Fibroblast of skin of back (primary cell): ENCODE results near the gene FAM177A1. TPM values are rescaled to one million over a fixed set of nuclear protein-coding genes. Genes with fewer than 3 reads are reported as not detected.
"Not testable (repeated sequence)": the region's sequence is repeated elsewhere in the genome, so short reads cannot be mapped to it uniquely, and the experiment has no call there.

Source experiments
- DNase-seq: peaks from one replicate; pipeline ENCODE4 v3.0.0-alpha.2; 2013
- polyA plus RNA-seq, 2 experiments: library from polyadenylated mRNA; unstranded; fragments of 120-200 nt; gene quantifications; one replicate each; pipeline ENCODE4 v1.2.1, GENCODE V29; 2013; ENCODE audit not compliant: insufficient read length in 2 of 2

FAM177A1 gene, protein sequence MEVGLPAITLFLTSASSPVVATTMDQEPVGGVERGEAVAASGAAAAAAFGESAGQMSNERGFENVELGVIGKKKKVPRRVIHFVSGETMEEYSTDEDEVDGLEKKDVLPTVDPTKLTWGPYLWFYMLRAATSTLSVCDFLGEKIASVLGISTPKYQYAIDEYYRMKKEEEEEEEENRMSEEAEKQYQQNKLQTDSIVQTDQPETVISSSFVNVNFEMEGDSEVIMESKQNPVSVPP
- polyA plus RNA-seq (2013, experiment 1 of 2; ENCODE audit: insufficient read length), result 74.9 TPM
- 80.6 TPM for polyA plus RNA-seq (2013, experiment 2 of 2; ENCODE audit: insufficient read length)

- peak; percentile 96 for DNase-seq
Measured at GRCh38 chr14:35046048-35046750, at the start of gene FAM177A1. Gene FAM177A1 (plus strand): TSS chr14:35046272. CDS start chr14:35046464, 192 bp downstream.

DNA sequence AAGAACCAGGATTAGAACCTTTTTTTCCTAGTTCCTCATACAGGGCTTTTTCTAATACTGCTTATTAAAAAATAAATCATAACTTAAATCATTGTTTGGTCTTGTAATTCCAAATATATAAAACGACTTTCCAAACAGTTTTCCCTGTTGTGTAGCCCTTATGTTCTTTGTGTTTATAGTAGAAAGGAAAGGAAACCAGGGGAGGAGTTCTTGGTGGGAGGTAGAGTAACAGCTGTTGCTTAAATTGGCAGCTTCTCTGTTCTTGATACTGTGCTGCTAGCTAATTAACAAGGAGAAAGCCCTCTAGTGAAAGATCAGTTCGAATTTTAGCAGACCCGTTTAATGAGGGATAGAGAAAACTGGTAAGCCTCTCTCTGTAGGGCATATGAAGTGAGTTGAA, 48.3 kb upstream of the FAM177A1 start:
- DNase-seq, result no peak

GRCh38 chr14:34999500-34999899, 46.6 kb upstream of the FAM177A1 start:
- DNase-seq, result no peak

GRCh38 chr14:35001621-35002020, 44.5 kb upstream of the FAM177A1 start:
- DNase-seq, result no peak

DNA sequence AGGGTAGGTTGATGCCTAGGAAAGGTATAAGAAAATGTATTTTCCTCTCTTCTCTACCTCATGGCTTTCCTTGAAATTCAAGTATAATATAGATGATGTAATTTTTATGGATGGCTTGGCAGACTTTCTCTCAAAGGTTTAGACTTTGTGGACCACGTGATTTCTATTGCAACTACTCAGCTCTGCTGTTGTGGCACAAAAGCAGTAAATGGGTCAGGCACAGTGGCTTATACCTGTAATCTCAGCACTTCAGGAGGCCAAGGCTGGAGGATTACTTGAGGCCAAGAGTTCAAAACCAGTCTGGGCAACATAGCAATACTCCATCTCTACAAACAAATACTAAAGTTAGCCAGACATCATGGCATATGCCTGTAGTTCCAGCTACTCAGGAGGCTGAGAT, 41.2 kb upstream of the FAM177A1 start:
- no peak for DNase-seq

GRCh38 chr14:35016568-35016967, 29.5 kb upstream of the FAM177A1 start:
- DNase-seq, result no peak

DNA sequence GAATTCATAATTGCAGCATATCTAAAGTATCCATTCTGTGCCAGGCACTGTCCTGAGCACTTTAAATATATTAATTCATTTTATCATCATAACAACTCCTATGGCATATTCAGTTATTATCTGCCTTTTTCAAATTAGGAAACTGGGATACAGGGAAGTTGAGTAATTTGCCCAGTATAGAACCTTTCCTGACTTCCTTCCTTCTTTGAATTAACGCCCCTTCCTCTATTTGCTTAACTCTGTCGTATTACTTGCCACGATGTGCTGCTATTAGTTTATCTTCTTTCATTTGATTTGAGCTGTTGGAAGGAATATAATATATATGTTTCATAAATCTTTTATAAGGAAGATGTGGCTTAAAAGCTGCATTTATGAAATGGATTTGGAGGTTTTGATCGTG, 25.4 kb upstream of the FAM177A1 start:
- no peak for DNase-seq

DNA sequence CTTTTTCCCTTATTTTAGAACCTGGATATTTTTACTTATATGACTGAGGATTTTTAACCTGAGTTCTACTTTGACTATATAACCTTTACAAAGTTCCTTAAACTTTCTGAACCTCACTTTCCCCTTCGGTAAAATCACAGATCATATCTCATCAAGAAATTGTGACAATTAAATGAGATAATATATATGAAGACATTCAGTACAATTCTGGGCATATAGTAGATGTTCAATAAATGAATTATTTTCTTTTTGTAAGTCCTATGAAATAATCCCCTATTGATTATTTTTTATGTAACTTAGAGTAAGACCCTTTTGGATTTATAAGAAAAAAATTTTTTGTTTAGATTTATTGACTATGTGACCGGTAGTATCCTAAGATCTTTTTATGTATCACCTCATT, 17.6 kb upstream of the FAM177A1 start:
- no peak for DNase-seq

- no peak for DNase-seq
Measured at GRCh38 chr14:35032562-35032961, 13.5 kb upstream of the FAM177A1 start.

DNA sequence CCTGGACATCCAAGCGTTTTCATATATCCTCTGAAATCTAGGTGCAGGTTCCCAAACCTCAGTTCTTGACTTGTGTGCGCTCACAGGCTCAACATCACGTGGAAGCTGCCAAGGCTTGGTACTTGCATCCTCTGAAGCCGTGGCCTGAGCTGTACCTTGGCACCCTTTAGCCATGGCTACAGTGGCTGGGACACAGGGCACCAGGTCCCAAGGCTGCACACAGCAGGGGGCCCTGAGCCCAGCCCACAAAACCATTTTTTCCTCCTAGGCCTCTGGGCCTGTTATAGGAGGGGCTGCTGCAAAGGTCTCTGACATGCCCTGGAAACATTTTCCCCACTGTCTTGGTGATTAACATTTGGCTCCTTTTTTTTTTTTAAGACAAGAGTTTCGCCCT, 11.6 kb upstream of the FAM177A1 start:
- DNase-seq, result no peak

- not testable (repeated sequence) for DNase-seq
Measured at GRCh38 chr14:35034944-35035554, 11.0 kb upstream of the FAM177A1 start.

DNA sequence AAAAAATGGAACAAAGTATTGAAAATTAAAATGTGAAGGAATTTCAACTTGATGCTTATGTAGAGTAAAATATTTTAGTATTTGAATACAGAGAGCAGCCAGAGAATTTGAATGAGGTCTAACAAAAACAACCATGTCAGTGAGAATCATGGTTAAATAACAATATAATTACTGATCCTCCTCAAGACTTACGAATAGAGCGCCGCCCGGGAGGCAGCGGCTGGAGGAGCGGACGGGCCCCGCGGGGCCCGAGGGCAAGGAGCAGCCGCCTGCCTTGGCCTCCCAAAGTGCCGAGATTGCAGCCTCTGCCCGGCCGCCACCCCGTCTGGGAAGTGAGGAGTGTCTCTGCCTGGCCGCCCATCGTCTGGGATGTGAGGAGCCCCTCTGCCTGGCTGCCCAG, 7.8 kb upstream of the FAM177A1 start:
- DNase-seq, result not testable (repeated sequence)

DNA sequence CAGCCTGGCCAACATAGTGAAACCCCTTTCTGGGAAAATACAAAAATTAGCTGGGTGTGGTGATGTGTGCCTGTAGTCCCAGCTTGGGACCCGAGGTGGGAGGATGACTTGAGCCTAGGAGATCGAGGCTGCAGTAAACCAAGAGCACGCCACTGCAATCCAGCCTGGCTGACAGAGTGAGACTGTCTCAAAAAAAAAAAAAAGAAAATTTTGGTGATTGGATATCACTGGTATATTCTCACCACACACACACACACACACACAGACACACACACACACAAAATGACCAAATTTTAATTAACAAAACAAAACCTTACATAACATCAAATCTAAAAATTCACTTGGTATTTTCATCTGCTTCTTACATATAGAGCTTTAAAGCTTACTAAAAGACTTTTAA, 3.4 kb upstream of the FAM177A1 start:
- DNase-seq, result no peak

GRCh38 chr14:35043046-35043445, 3.0 kb upstream of the FAM177A1 start:
- no peak for DNase-seq

DNA sequence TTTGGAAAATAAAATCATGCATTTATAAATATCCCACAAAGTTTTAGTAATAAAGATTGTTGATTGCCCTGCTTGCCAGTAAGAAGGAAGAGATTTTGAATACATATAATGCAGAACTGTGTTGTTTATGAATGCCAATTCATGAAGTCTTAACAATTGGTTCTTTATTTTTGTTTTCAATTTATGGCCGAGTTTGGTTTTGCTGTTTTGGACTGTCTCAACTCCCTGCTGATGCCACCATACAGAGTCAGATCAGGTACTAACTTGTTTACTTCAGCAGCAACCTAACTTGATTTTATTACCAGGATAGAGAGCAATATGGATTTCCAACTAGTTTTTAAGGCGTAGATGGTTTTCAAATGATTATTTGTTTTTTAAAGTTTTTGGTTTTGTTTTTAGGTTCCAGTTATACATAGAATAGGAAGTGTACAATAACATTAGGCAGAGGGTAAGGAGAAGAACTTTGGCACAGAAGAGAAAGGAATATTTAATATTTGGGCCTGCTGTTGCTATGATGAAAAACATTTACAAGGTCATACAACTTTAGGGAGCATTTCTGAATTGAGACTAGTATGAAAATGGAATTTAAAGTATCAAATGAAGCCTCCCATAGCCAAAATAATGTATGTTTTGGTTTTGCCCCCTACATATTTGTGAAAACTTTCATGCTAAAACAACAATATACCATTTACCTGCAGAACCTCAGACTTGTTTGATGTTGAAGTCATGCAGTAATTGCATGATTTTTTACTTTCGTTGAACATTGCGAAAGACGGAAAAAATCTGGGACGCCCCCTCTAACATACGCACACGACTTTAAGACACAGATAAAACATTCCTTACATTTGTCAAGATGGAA, 904 bp upstream of the FAM177A1 start:
- DNase-seq, result no peak

DNA sequence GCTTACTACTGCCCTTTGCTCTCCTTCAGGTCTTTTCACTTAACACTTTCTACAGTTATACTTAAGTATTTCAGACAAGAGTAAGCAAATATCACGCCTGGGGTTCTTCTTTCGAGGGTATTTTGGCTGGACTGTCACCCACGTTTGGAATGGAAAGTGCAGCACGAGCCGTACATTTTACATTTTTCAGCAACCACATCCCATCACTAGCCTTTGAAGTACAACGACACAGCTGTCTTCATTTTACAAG, 349 bp upstream of the FAM177A1 start:
- no peak for DNase-seq

GRCh38 chr14:35046751-35047536, 872 bp downstream of the FAM177A1 start:
- DNase-seq, result no peak

GRCh38 chr14:35047976-35048513, 2.0 kb downstream of the FAM177A1 start:
- DNase-seq, result no peak

DNA sequence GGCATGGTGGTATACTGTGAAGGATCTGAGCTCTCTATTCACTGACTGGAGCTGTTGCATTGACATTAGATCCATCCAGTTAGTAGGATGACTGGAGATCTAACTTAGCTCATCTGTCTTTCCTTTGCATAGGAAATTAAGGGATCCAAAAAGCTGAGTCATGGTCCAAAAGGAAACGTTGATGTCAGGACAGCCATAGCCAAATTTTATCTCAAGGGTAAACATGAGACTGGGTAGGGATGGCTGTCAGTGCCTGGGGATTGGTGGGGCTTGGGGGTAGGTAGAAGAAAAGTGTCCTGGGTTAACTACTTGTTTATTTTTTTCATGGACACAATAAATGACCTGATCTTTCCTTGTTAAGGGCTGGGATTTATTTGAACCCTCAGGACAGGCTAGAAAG, 4.6 kb downstream of the FAM177A1 start:
- DNase-seq, result peak; percentile 72

DNA sequence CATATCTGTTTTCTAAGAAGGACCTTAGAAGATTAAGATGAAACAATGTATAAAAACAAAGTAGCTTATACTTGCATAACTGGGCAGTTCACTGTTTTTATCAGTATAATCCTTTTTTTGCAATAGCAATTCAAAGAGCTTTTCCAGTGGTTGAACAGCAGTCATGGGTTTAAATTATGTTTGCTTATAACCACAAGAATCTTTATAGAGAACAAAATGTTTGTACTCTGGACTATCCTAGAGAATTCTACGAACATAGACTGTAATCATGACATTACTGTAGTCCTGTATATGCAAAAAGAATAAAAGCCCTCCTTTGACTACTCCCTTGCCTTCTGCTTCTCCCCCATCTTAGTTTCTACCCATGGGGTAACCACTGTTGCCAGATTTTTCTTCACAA, 5.7 kb downstream of the FAM177A1 start:
- peak; percentile 12 for DNase-seq

- no peak for DNase-seq
Measured at GRCh38 chr14:35052637-35053036, 6.6 kb downstream of the FAM177A1 start.
